B cell (primary cell): ENCODE data around the gene COBL. TPM values are rescaled to one million over a fixed set of nuclear protein-coding genes. Genes with fewer than 3 reads are reported as not detected.
A peak's percentile ranks its signal among the peaks of the same experiment; 100 is the strongest.

Experiments
- ATAC-seq: fragments of 200-7000 bp; cut with Tn5 transposase; one replicate; pipeline ENCODE4 v1.10.0; 2021; ENCODE audit warnings: low read depth, mild to moderate bottlenecking, moderate number of reproducible peaks, moderate library complexity
- CTCF ChIA-PET: fragments of 350-600 bp; sonication (Branson Sonifier 250); formaldehyde crosslinking; loops from one replicate; lab custom pipeline; 2021; ENCODE audit warnings: antibody characterized with exemption, inconsistent platforms; lab: Charles Lee
- POLR2A ChIA-PET: fragments of 350-600 bp; sonication (Branson Sonifier 250); formaldehyde crosslinking; loops from one replicate; lab custom pipeline; 2021; ENCODE audit warnings: antibody characterized with exemption; lab: Charles Lee
- DNase-seq: peaks from one replicate; pipeline ENCODE4 v3.0.0; 2013
- H2AFZ ChIP-seq: 2 replicates; pipeline ENCODE4 v1.6.1; 2012; ENCODE audit warnings: mild to moderate bottlenecking, low read depth, low read length; ENCODE audit not compliant: insufficient read depth, poor library complexity, severe bottlenecking
- H3K27ac ChIP-seq, 2 donors: 1 replicate in 1 of 2; 2 replicates in 1 of 2; pipeline ENCODE4 v1.5.1; 2012 to 2013; ENCODE audit warnings: low read length in 2 of 2, mild to moderate bottlenecking in 2 of 2, moderate library complexity in 1 of 2
- H3K27me3 ChIP-seq, 4 experiments: fragments of 200-600 bp in 1 of 4; sonication (generic) in 1 of 4; replicated peaks in 1 of 4; 1 replicate in 2 of 4; 2 replicates in 2 of 4; pipeline versions ENCODE4 v1.6.1 to v1.7.0; 2013 to 2016; ENCODE audit warnings: low read length in 3 of 4, mild to moderate bottlenecking in 2 of 4, mixed read lengths in 1 of 4, moderate library complexity in 1 of 4; ENCODE audit not compliant: insufficient read depth in 4 of 4, control insufficient read depth in 3 of 4; ENCODE audit errors: control extremely low read depth in 1 of 4
- H3K36me3 ChIP-seq, 2 experiments: replicated peaks in 1 of 2; 1 replicate in 1 of 2; 2 replicates in 1 of 2; pipeline versions ENCODE4 v1.6.1 to v1.7.1; 2013; ENCODE audit warnings: low read length in 1 of 2; ENCODE audit not compliant: insufficient read depth in 2 of 2, control insufficient read depth in 1 of 2; ENCODE audit errors: control extremely low read depth in 1 of 2, extremely low read depth in 1 of 2
- H3K4me1 ChIP-seq, 2 donors: fragments of 200-600 bp in 1 of 2; sonication (generic) in 1 of 2; 1 replicate in 1 of 2; 2 replicates in 1 of 2; pipeline versions ENCODE4 v1.5.1 to v1.6.1; 2013 to 2017; ENCODE audit warnings: low read length in 2 of 2; ENCODE audit not compliant: control insufficient read depth in 2 of 2, insufficient read depth in 2 of 2
- H3K4me2 ChIP-seq: replicated peaks from 2 replicates; pipeline ENCODE3; 2012; ENCODE audit warnings: mild to moderate bottlenecking, low read depth, low read length; ENCODE audit not compliant: poor library complexity, severe bottlenecking
- H3K4me3 ChIP-seq, 5 experiments: fragments of 200-600 bp in 1 of 5; sonication (generic) in 1 of 5; 1 replicate in 3 of 5; 2 replicates in 2 of 5; pipeline versions ENCODE4 v1.5.1 to v1.7.0; 2011 to 2016; ENCODE audit warnings: low read length in 4 of 5, mild to moderate bottlenecking in 4 of 5, low read depth in 2 of 5, control low read depth in 1 of 5, moderate library complexity in 1 of 5; ENCODE audit not compliant: insufficient read depth in 1 of 5; ENCODE audit errors: control extremely low read depth in 1 of 5, extremely low read depth in 1 of 5
- H3K79me2 ChIP-seq: fragments of 200-600 bp; sonication (generic); one replicate; pipeline ENCODE4 v1.6.0; 2016; ENCODE audit warnings: low read length; ENCODE audit not compliant: control insufficient read depth, insufficient read depth
- H3K9ac ChIP-seq: fragments of 200-600 bp; sonication (generic); 2 replicates; pipeline ENCODE4 v1.6.1; 2017; ENCODE audit warnings: mild to moderate bottlenecking, low read length, moderate library complexity
- H3K9me3 ChIP-seq, 3 donors: one replicate each; pipeline versions ENCODE4 v1.6.1 to v1.7.1; 2013; ENCODE audit warnings: low read length in 2 of 3; ENCODE audit not compliant: control insufficient read depth in 2 of 3, insufficient read depth in 1 of 3; ENCODE audit errors: control extremely low read depth in 1 of 3
- H4K20me1 ChIP-seq: 2 replicates; pipeline ENCODE4 v1.6.0; 2012; ENCODE audit warnings: mild to moderate bottlenecking, low read length; ENCODE audit not compliant: insufficient read depth, control insufficient read depth, poor library complexity, severe bottlenecking
- H3K27ac Mint-ChIP-seq: one replicate; pipeline ENCODE4 v1.8.0; 2021; ENCODE audit warnings: mixed read lengths
- H3K27me3 Mint-ChIP-seq: one replicate; pipeline ENCODE4 v1.8.0; 2021; ENCODE audit warnings: mixed read lengths
- H3K4me1 Mint-ChIP-seq: one replicate; pipeline ENCODE4 v1.8.0; 2021; ENCODE audit warnings: mixed read lengths
- H3K4me3 Mint-ChIP-seq: one replicate; pipeline ENCODE4 v1.8.0; 2021; ENCODE audit warnings: mixed read lengths
- H3K9me3 Mint-ChIP-seq: one replicate; pipeline ENCODE4 v1.8.0; 2022; ENCODE audit warnings: mixed read lengths; ENCODE audit not compliant: insufficient read depth
- CTCF ChIP-seq: fragments of 200-600 bp; IDR thresholded peaks from one replicate; pipeline ENCODE4 v1.8.0; 2022; ENCODE audit warnings: antibody characterized with exemption, mild to moderate bottlenecking
- EZH2 ChIP-seq: IDR thresholded peaks from 2 replicates; pipeline ENCODE4 v1.6.1; 2012; ENCODE audit warnings: borderline replicate concordance, low read depth, mild to moderate bottlenecking, moderate library complexity, low read length; ENCODE audit not compliant: insufficient read depth, poor library complexity, severe bottlenecking
- whole genome bisulfite sequencing: methylation state at CpG from one replicate; pipeline ENCODE4 v1.1.5; 2013; ENCODE audit warnings: missing lambda C conversion rate; ENCODE audit not compliant: insufficient coverage; 5-methylcytosine and 5-hydroxymethylcytosine counted together
- intact Hi-C: fragments of 100-400 bp; cut with micrococcal nuclease; formaldehyde crosslinking; loops from one replicate; pipeline ENCODE4 v1.10.0; 2022
- polyA plus RNA-seq: library from polyadenylated mRNA; depleted of rRNA; stranded (reverse); fragments of >200 nt; gene quantifications from 2 replicates; pipeline ENCODE4 v1.2.3, GENCODE V29; 2012
- total RNA-seq, 2 donors: library from RNA; stranded (reverse); fragments of 120-200 nt in 1 of 2; gene quantifications; 1 replicate in 1 of 2; 2 replicates in 1 of 2; pipeline versions ENCODE4 v1.2.3 to v1.2.4, GENCODE V29; 2013 to 2022

COBL gene
- total and polyA plus RNA-seq, 2 donors (not counting 1 experiment from before 2014, with no cell fraction given): not detected

GRCh38 chr7:51160411-51160810 lies 156.2 kb downstream of the COBL start:
- TF ChIP-seq CTCF: no peak
- TF ChIP-seq EZH2: no peak
- no peaks in the 10 kb centered on the region for H3K9me3 Mint-ChIP-seq
- no peaks in the 10 kb centered on the region for H3K36me3 ChIP-seq
- H3K27ac Mint-ChIP-seq: no peak overlapping the region
- 50% methylated on average over 1 of the region's 6 CpGs for WGBS
- no peaks in the 10 kb centered on the region for H4K20me1 ChIP-seq
- H3K4me2 ChIP-seq: no peak overlapping the region
- ChIA-PET POLR2A (no interaction called here), CTCF (interaction anchor here (0.6 to 6.3 kb wide), 31 partner anchors 8 to 1067 kb away, joined by 3 to 142 read pairs (median 4); partner anchors contain the start of gene ZPBP)
- H3K27me3 Mint-ChIP-seq: peaks cover 10% of the 10 kb centered on the region
- H3K27me3 ChIP-seq: peaks cover 0 to 4% (median 2%) of the 10 kb centered on the region in 4 experiments
- no peak for ATAC-seq
- no peaks in the 10 kb centered on the region for H3K79me2 ChIP-seq
- DNase-seq: no peak
- no peak overlapping the region for H3K4me3 Mint-ChIP-seq
- no peak overlapping the region for H3K4me3 ChIP-seq
- H2AFZ ChIP-seq: peak overlapping the region; percentile 38
- no peak overlapping the region for H3K9ac ChIP-seq
- intact Hi-C loops: no loop called here
- no peak overlapping the region for H3K27ac ChIP-seq
- peaks cover 0 to 8% of the 10 kb centered on the region in 2 donors for H3K4me1 ChIP-seq
- H3K9me3 ChIP-seq: no peaks in the 10 kb centered on the region
- peaks cover 9% of the 10 kb centered on the region for H3K4me1 Mint-ChIP-seq

- peaks cover 0 to 4% (median 2%) of the 10 kb centered on the region in 4 experiments for H3K27me3 ChIP-seq
- no peaks in the 10 kb centered on the region for H4K20me1 ChIP-seq
- POLR2A ChIA-PET: no interaction called here
- H3K9ac ChIP-seq: no peak overlapping the region
- 86% methylated on average over 36 of the region's 36 CpGs for WGBS
- H3K27ac ChIP-seq: no peak overlapping the region
- H2AFZ ChIP-seq: no peak overlapping the region
- intact Hi-C loops: no loop called here
- H3K36me3 ChIP-seq: no peaks in the 10 kb centered on the region
- no peak overlapping the region for H3K4me3 Mint-ChIP-seq
- H3K9me3 Mint-ChIP-seq: no peaks in the 10 kb centered on the region
- DNase-seq: no peak
- CTCF ChIA-PET: interaction anchor here (0.6 to 6.3 kb wide), 4 partner anchors 11 to 1218 kb away, joined by 3 to 142 read pairs (median 10); partner anchors contain the start of gene ZPBP
- peaks cover 4% of the 10 kb centered on the region for H3K27me3 Mint-ChIP-seq
- H3K79me2 ChIP-seq: no peaks in the 10 kb centered on the region
- no peak for ATAC-seq
- H3K27ac Mint-ChIP-seq: no peak overlapping the region
- H3K4me1 Mint-ChIP-seq: peaks cover 9% of the 10 kb centered on the region
- H3K4me3 ChIP-seq: no peak overlapping the region
- no peaks in the 10 kb centered on the region for H3K9me3 ChIP-seq
- peaks cover 0 to 8% of the 10 kb centered on the region in 2 donors for H3K4me1 ChIP-seq
- H3K4me2 ChIP-seq: no peak overlapping the region
- TF ChIP-seq CTCF (no peak), EZH2 (no peak)
These were observed 157.7 kb downstream of the COBL start for GRCh38 chr7:51158742-51159445.
